ENCODE results near the gene SPAAR.

GRCh38 chr9:35872505-35872904 lies 36.8 kb upstream of the SPAAR start:
- TF ChIP-seq, protein P1, sequence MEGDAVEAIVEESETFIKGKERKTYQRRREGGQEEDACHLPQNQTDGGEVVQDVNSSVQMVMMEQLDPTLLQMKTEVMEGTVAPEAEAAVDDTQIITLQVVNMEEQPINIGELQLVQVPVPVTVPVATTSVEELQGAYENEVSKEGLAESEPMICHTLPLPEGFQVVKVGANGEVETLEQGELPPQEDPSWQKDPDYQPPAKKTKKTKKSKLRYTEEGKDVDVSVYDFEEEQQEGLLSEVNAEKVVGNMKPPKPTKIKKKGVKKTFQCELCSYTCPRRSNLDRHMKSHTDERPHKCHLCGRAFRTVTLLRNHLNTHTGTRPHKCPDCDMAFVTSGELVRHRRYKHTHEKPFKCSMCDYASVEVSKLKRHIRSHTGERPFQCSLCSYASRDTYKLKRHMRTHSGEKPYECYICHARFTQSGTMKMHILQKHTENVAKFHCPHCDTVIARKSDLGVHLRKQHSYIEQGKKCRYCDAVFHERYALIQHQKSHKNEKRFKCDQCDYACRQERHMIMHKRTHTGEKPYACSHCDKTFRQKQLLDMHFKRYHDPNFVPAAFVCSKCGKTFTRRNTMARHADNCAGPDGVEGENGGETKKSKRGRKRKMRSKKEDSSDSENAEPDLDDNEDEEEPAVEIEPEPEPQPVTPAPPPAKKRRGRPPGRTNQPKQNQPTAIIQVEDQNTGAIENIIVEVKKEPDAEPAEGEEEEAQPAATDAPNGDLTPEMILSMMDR (IDR thresholded peaks at IDR 0.05) = no peak
- TF ChIP-seq POLR2A (IDR thresholded peaks at IDR 0.05) = no peak
- TF ChIP-seq POLR2AphosphoS5 (IDR thresholded peaks at IDR 0.05) = no peak
- no peak for TF ChIP-seq EP300 (IDR thresholded peaks at IDR 0.05)

All from upper lobe of left lung (tissue), 4 donors.